ENCODE data around the gene IFT81.
"Not testable (repeated sequence)": the region's sequence is repeated elsewhere in the genome, so short reads cannot be mapped to it uniquely, and the experiment has no call there.

IFT81 gene

DNA sequence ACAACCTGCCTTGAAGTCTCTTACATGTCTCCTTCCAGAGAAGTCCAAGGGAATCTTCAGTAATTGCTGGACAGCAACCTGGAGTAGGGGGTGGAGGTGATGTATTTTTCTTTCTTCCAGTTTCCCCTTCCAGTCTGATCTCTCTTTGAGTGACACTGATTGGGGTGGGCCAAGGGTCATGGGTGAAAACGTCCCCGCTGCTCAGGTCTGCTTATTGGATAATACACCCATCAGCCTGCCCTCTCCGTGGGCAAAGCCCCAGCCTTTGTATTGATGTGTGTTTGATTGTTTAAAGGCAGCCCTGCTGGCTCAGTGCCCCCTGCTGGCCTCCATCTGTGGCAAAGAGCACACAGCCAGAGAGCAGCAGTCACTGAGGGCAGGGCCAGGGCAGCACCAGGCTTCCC is 121.2 kb downstream of the IFT81 start:
- peak; percentile 29 for DNase-seq (ENCODE audit: low spot score)

DNA sequence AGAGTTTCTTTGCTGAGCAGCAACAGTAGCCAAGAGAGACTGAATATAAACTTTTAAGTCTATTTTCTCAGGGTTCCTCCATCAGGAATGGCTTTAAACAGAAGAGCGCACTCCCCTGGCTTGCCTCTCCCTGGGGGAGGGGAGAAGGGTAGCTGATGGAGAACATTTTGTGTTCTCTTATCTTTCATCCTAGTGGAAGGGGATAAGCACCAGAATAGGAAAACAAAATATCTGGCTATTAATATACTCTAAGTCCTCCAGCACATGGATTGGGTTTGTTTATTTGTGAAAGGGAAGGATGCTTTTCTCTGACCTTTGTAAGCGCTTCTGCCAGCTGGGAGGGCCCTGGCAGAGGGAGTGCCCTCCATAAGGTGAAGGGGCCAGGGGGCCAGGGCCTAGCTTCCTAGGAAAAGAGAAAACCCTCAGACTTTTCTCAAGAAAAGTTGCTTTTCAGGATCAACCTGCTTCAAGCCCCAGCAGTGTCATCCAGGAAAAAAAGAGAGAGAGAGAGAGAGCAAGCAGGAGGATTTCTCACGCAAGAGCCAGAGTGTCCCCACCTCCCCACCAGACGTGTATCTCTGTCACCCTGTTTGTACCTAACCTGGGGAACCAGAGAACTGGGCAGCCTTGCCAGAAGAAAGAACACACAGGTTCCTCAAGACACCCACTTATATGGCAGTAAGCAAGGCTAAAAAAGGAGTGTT is 122.6 kb downstream of the IFT81 start:
- DNase-seq (ENCODE audit: low spot score) = no peak

DNA sequence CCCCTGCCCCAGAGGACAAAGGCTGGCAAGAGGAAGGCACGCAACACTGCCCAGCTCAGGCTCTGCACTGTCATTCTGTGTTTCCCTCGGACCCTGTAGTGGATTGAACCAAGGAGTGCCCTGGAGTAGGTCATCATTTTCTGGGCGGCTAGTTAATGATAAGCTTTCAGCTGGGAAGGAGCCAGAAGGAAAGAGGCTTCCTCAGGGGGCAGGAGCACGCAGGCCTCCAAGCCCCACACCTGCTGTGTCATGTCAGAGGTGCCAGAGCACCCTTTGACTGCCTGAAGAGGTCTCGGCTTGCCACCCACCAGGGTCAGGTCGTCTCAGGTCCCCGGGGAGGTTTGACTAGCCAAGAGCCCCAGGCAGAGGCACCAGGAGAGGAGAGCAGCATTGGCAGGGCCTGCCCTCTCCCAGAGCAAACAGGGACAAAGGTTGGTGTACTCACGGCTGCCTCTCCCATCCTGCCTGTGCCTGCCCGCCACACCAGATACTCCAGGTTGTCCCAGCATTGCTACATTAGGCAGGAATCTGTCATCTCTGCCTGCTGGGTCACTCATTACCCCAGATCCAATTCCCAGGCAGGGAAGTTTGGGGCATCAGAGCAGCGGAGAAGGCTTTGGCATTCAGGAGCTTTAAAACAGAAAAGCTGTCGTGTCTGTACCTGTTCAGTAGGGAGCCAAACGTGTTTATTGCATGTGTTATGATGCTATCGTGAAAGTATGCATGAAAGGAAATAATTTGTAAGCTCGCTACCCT is 123.4 kb downstream of the IFT81 start:
- no peak for DNase-seq (ENCODE audit: low spot score)

DNA sequence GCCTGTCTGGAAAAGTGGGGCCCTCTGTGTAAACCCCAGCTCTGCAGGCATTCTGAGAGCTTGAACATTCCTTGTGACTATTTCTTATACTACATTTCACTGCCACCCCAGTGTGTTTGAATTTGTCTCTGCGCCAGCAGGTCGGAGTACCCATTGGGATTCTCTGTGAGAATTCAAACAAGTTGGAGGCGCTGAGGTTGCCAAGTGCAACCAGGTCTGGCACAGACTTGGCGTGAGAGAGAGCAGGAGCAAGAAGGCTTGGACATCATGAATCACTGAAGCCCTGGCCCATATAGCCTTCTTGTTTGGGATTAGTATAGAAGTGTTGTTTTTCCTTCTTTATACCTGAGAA is 123.9 kb downstream of the IFT81 start:
- no peak for DNase-seq (ENCODE audit: low spot score)

DNA sequence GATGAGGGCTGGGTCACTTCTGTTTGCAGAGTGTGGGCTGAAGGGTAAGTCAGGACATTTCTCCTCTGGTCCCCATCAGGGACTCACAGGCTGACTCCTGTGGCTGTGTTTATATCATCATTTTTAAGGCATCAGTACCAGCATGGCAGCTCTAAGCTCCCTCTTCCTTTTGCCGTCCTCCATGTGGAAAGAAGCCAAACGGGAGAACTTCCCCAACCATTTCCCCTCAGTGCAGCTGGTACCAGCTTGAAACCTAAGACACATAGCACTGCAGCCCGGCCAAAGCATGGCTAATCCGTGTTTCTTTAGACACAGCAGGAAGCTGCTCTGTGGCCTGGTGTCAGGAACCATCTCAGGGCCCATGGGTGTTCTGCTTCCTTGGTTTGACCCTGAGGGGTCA is 124.9 kb downstream of the IFT81 start:
- DNase-seq (ENCODE audit: low spot score) = no peak

DNA sequence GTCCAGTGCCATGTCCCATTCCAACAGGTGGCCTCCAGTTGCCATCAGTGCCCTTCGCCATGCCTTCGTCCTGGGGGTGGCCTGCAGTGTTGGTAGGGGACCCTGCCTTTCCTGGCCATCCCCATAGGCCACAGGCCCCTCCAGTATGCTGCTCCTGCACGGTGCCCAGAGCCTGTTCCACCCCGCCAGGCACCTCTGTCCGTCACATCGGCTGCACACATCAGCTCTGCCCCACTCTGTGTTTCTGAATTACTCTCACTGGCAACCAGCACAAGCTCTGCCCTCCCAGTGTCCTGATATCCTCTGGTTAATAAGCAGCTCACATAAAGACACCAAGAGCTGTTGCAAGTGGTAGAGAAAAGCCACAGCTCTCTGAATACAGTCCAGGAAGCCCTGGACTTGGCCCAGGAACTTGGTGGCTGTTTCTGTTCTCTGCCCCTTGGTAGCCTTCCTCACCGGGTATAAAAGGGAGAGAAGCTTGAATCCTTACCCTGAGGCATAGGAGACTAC is 125.6 kb downstream of the IFT81 start:
- DNase-seq (ENCODE audit: low spot score) = no peak

DNA sequence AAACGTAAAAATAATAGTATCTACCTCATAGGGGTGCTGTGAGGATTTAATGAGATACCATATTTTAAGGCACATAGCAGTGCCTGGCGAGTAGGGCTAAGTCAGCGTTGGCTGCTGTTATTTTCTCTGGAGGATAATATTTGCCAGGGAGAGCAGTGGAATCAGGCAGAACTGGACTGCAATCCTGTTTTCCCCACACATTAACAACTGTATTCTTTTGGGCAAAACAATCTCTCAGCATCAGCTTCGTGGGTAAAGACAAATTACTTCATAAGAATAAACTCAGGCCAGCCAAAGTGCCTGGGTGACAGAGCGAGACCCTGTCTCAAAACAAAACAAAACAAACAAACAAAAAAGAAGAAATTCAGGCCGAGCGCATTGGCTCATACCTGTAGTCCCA is 127.2 kb downstream of the IFT81 start:
- DNase-seq (ENCODE audit: low spot score) = no peak

DNA sequence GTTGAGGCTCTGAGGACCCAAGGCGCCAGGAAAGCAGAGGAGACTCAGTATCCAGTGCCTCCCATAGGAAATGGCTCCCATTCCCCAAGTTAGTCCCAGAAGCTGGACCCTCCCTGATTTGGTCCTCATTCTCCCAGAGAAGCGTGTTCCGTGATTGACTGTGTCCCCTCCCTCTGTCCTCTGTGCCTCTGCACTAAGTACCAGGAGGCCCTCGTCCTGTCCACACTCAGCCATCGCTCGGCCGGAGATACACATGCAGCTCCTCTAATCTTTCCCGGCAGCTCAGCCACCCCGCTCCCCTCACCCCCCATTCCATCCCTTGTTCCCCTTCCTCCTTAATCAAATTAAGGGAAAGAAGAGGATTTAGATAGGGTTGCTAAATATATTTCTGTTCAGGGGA is 128.6 kb downstream of the IFT81 start:
- no peak for DNase-seq (ENCODE audit: low spot score)

DNA sequence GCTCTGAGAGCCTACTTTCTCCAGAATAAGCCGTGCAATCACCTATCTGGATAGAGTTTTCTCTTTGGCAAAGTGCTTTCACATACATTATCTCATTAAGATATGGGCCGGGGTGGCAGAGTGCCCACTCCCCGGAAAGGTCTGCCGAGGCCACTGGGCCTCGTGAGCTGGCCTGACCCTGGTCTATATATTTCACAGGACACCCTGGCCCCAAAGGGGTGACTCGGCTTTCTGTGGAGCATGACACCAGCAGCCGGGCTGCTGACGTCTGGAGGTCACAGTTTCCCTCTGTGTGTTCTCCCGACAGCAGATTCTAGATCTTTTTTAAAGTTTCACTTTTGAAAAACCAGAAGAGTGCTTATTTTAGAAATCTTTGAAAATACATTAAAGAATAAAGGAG is 129.0 kb downstream of the IFT81 start:
- DNase-seq (ENCODE audit: low spot score) = no peak

DNA sequence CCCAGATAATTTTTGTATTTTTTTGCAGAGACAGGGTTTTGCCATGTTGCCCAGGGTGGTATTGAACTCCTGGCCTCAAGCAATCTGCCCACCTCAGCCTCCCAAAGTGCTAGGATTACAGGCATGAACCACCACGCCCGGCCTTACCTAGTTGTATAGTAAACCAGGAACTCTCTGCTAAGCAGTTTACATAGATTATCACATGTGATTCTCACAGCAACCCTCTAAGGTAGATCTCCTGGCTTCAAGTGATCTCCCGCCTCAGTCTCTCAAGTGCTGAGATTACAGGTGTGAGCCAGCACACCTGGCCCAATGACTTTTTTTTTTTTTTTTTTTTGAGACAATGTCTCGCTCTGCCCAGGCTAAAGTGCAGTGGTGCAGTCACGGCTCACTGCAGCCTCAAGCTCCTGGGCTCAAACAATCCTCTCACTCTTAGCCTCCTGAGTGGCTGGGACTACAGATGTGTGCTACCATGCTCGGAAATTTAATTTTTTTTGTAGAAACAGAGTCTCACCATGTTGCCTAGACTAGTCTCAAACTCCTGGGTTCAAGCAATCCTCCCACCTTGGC is 130.9 kb downstream of the IFT81 start:
- no peak for DNase-seq (ENCODE audit: low spot score)

DNA sequence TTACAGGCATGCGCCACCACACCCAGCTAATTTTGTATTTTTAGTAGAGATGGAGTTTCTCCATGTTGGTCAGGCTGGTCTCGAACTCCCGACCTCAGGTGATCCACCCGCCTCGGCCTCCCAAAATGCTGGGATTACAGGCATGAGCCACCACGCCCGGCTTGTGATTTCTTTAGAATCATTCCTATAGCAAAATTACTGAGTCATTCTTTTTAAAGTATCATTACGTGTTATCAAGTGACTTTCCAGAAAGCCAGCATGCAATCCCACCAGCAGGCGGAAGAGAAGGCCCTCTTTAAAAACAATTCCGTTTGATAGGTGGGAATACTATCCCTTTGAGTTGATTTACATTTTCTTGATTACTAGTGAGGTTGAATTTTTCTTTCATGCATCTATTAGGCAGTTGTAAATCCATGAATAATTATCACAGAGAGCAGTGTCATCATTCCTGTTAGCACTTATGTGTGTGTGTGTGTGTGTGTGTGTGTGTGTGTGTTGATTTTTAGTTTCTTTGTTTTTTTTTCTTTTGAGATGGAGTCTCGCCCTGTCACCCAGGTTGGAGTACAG is 131.8 kb downstream of the IFT81 start:
- not testable (repeated sequence) for DNase-seq (ENCODE audit: low spot score)

DNA sequence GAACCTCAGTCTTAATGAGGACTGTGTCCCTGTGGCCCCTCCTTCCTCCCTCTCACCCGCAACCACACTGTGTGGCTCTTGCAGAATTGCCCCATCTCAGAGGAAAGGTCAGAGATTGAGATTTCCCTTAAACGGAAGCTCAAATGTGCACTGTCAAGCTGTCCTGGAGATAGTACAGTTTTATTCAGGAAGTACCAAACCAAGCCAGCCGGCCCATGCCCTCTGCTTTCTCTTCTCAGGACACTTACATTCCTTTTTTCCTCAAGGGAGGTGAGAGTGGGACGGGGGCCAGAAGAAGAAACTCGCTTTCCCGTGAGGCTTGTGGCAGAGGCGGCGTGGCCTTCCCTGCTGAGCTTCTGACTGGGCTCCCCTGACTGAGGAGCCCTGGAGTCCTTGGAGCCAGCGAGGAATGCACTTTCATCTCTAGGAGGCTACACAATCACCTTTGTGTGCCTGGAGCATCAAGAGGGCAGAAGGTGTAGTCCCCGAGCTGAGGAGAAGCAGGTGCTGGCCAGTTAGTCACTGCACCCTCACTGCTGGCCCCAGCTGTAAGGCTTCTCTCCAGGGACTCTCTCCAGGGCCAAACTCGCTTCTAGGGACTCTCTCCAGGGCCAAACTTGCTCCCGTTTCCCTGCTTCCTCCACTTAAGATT is 132.7 kb downstream of the IFT81 start:
- DNase-seq (ENCODE audit: low spot score) = no peak

DNA sequence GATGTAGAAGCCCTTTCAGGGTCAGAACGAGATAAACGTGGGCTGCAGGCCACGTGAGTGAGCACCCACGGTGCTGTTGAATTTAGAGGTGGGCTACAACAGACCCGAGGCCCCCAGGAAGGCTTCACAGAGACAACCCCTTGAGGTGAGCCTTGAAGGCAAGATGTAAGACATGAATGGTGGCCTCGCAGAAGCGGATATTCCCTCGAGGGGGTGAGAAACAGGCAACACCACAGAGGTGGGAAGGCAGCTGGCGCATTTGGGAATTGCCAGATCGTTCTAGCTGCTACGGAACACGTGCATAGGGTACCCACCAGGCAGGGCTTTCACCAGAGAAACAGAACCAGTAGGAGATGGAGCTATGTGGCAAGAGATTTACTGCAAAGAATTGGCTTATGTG is 134.3 kb downstream of the IFT81 start:
- no peak for DNase-seq (ENCODE audit: low spot score)

DNA sequence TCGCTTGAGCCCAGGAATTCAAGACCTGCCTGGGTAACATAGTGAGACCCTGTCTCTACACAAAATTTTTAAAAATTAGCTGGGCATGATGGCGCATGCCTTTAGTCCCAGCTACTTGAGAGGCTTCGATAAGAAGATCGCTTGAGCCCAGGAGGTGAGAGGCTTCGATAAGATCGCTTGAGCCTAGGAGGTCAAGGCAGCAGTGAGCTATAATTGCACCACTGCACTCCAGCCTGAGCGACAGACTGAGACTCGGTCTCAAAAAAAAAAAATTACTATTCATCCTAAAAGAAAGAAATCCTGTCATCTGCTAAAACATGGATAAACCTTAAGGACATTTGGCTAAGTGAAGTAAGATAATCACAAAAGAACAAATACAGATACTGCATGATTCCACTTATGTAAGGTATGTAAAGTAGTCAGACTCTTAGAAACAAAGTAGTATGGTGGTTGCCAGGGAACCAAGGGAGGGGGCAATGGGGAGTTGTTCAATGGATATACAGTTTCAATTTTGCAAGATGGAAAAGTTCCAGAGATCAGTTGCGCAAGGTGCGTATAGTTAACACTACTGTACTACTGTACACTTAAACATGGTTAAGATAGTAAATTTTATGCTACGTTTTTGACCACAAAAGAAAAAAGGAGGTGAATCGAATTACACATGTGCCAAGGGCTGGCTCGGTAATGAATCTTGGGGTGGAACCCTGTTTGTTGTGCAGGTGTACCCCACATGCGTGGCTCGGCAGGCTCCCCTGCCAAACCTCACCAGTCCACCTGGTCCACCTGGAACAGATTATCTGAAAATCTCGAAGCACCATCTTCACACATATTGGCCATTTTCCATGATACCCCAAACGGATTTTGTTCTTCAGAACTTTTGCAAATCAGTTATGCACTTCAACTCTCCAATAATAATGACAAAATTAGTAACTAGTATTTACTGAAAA is 138.6 kb downstream of the IFT81 start:
- DNase-seq (ENCODE audit: low spot score) = no peak

DNA sequence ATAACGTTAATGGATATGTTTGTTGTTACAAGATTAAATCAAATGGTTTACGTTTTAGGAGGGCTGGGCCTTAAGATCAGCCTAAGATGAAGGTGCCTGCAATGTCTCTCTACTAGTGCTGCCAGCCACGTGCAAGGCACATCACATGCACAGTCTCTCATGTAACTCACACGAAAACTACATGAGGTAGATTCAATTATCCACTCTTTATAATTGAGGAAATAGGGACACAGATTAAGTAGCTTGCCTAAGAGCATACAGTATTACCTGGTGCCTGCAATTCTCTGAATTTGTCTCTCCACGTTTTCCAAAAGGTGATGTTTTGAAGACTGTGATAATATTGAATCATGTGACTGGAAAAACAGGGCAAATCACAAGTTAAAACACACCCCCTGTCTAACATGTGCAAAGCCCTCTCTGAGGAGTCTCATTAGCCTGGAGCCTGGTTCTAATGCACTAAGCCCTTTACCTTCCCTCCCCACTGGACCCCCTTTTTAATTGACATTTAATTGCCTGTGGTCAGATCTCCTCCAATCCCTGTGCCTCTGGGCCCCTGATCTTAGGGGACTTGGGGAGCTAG is 142.3 kb downstream of the IFT81 start:
- no peak for DNase-seq (ENCODE audit: low spot score)

DNA sequence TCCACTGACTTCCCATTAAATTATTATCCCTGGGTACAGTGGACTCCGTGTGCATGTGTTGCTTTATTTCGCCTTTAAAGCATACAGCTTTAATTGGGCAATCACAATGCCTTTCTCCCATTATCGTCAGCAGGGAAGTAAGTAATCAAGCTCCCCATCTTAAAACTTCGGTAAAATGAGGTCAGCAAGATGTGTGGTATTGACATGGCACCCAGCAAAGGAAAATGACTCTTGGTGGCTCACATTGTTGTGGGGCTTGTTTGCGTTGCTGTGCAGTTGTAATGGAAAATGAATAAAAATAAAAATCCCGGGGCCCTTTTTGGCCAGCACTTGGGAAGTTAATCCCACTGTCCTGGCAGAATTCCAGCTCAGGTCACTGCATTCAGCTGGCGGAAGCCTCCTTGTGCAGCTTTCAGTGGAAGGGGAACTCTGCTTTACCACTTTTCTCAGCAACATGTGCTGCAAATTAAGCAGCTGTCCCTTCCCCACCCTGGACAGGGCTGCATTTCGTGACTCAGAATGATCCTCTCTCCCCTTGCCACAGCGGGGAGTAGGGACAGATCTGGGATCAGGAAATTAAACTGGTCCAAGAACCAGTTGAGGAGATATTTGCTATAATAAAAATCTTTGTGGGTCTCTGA is 142.9 kb downstream of the IFT81 start:
- DNase-seq (ENCODE audit: low spot score) = no peak

Measured in CD4-positive, alpha-beta T cell treated with Interleukin-6 at 100 ng/mL for 8 hours (primary cell).